ENCODE results near the gene ANKDD1A.
A peak's percentile ranks its signal among the peaks of the same experiment; 100 is the strongest.

The ANKDD1A gene

DNA sequence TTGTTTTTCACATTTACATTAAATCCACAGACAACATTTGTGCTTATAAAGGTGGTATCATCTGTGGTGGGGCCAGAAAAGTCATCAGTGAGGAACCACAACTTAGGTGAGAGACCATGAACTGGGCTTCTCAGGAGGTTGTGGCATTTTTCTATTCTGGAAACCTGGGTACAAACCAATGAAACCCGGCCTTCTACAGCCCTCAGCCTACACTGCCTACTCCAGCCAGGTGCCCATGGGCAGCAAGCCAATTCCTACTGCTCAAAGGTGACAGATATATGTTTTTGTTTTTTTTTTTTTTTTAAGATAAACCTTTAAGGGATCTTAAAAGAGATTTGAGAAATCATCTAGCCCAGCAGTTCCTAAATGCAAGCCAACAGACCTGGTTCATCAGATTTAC lies 57.7 kb downstream of the ANKDD1A start:
- no peak for DNase-seq (ENCODE audit: low spot score)

- no peak for DNase-seq (ENCODE audit: low spot score)
Observed at GRCh38 chr15:64970698-64971097, 59.0 kb downstream of the ANKDD1A start.

DNA sequence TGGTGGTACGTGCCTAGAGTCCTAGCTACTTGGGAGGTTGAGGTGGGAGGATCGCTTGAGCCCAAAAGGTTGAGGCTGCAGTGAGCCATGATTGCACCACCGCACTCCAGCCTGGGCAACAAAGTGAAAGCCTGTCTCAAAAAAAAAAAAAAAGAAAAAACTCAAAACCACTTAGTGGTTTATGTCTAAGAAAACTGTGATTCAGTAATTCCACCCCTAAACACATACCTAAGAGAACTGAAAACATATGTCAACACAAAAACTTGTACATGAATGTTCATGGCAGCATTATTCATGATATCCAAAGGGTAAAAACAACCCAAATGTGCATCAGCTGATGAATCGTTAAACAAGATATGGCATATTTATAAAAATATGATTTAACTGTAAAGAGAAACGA lies 63.7 kb downstream of the ANKDD1A start:
- DNase-seq (ENCODE audit: low spot score), result no peak

DNA sequence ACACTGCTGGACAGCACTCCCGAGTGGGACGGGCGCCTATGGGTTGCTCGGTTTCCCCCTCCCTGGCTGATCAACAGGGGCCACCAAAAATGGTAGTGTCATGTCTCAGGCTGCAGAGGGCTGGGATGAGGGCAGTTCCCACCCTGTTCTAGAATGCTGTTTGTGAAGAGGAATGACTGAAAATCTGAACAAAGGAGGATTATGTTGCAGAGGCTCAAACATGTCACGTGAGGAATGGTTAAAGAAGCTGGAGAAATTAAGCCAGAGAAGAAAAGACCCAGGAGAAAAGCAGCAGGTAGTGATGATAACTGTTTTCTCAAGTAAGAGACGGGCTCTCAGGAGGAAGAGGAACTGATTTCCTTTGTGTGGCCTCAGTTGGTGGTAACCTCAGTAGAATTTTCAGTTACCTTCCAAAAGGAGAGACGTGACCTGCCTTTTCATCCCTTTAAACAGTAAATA lies 67.6 kb downstream of the ANKDD1A start:
- DNase-seq (ENCODE audit: low spot score), result peak; percentile 60

- peak; percentile 34 for DNase-seq (ENCODE audit: low spot score)
Observed at GRCh38 chr15:64981812-64982431, 70.2 kb downstream of the ANKDD1A start.

DNA sequence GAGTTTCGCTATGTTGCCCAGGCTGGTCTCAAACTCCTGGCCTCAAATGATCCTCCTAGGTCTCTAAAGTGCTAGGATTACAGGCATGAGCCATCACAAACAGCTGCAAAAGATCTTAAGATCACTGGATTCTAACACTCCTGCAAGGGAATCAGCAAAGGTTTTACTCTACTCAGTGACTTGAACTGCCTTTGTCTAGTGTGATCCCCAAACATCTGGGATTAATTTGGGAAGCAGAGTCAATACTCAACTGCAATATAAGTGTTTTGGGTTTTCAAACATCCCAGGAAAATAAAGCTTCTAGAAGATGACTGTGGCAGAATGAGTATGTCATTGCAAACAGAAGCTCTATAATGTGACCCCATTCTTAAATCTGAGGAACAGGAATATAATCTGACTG lies 70.8 kb downstream of the ANKDD1A start:
- no peak for DNase-seq (ENCODE audit: low spot score)

- no peak for DNase-seq (ENCODE audit: low spot score)
Observed at GRCh38 chr15:64985366-64986033, 73.8 kb downstream of the ANKDD1A start.

GRCh38 chr15:64987136-64987535 lies 75.4 kb downstream of the ANKDD1A start:
- DNase-seq (ENCODE audit: low spot score), result no peak

GRCh38 chr15:64989416-64990167 lies 77.9 kb downstream of the ANKDD1A start, which contains the start of gene SPG21:
TSS of gene SPG21 (minus strand) at chr15:64989914. CDS start at chr15:64983569, 6,345 bp downstream.
- DNase-seq (ENCODE audit: low spot score), result peak; percentile 92

DNA sequence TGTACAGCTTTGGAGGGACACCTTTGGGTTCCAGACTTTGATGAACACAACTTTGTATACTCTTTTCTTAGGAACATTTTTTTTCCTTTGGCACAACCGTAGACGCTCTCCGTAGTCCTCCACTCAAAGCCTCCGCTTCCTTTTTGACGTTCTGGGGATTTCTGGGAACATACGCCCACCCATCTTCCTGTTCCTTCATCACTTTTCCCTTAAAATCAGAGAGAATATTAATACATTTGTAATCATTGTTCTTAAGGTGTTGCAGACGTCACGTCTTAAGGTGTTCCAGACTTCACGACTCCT lies 78.4 kb downstream of the ANKDD1A start:
- DNase-seq (ENCODE audit: low spot score), result no peak

- DNase-seq (ENCODE audit: low spot score), result no peak
Observed at GRCh38 chr15:64991536-64992135, 79.9 kb downstream of the ANKDD1A start.

- no peak for DNase-seq (ENCODE audit: low spot score)
Observed at GRCh38 chr15:64993290-64993689, 81.6 kb downstream of the ANKDD1A start.

- no peak for DNase-seq (ENCODE audit: low spot score)
Observed at GRCh38 chr15:64997066-64997465, 85.4 kb downstream of the ANKDD1A start.

DNA sequence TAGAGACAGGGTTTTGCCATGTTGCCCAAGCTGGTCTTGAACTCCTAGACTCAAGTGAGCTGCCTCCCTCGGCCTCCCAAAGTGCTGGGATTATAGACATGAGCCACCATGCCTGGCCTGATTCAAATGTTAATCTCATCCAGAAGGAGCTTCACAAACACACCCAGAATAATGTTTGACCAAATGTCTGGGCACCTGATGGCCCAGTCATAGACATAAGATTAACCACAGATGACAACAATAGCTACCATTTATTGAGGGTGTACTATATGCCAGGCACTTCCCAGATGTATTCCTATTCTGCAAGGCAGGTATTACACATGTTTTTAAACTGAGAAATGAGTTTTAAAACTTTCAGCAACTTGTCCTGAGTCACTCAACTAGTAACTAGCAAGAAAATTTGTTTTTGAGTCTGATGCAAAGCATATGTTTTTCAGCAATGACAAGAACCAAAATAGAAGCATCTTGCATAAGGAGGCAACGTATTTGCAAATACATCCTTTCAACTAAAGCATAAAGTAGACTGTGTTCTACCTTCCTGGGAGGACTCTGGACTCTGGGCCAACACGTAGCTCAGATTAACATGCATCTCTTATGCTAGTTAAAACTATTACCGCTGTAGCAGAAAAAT lies 86.2 kb downstream of the ANKDD1A start:
- DNase-seq (ENCODE audit: low spot score), result no peak

DNA sequence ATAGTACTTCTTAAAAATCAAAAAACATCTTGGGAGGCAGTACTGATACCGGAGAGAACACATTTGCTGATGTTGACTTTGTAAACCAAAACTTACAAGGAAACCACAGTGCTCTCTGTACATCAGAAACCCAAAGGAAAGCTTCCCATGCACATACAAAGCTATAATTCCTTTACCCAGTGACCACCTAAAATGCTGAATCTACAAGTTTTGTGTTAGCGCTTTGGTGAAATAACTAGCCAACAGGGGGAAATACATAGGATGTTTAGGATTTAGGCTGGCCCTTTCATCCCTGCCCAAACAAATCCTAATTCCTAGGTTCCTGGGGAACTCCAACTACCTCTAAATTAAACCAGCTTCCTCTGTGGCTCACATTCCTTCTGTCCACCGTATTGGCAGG lies 93.3 kb downstream of the ANKDD1A start:
- DNase-seq (ENCODE audit: low spot score), result no peak

GRCh38 chr15:65006876-65007275 lies 95.2 kb downstream of the ANKDD1A start:
- DNase-seq (ENCODE audit: low spot score), result no peak

All from pons (tissue), 1 donor.